Keratinocyte (primary cell): ENCODE data around the gene RIOK1.

ENCODE experiments used
- EZH2 ChIP-seq: IDR thresholded peaks from one replicate; pipeline ENCODE4 v1.6.1; 2012; ENCODE audit warnings: inconsistent platforms, mild to moderate bottlenecking, low read length, moderate library complexity
- TF ChIP-seq, protein P1 (sequence below), 3 experiments: IDR thresholded peaks in 1 of 3; conservative IDR thresholded peaks in 1 of 3; optimal IDR thresholded peaks in 1 of 3; 2 replicates in 2 of 3; 3 replicates in 1 of 3; pipeline versions ENCODE3 to v1.5.1; 2011; ENCODE audit warnings: low read length in 3 of 3, mild to moderate bottlenecking in 3 of 3, moderate library complexity in 2 of 3, control low read depth in 1 of 3, inconsistent platforms in 1 of 3; ENCODE audit not compliant: insufficient read depth in 2 of 3; ENCODE audit errors: extremely low read depth in 1 of 3

DNA sequence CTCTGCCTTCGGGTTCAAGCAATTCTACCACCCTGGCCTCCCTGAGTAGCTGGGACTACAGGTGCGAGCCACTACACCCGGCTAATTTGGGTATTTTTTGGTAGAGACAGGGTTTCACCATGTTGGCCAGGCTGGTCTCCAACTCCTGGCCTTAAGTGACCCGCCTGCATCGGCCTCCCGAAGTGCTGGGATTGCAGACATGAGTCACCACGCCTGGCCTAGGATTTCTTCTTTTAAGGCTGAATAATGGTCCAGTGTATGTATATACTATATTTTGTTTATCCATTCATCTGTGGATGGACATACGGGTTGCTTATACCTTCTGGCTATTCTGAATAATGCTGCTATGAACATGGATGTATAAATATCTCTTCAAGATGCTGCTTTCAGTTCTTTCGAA lies 17.1 kb downstream of the RIOK1 start:
- TF ChIP-seq, protein P1, sequence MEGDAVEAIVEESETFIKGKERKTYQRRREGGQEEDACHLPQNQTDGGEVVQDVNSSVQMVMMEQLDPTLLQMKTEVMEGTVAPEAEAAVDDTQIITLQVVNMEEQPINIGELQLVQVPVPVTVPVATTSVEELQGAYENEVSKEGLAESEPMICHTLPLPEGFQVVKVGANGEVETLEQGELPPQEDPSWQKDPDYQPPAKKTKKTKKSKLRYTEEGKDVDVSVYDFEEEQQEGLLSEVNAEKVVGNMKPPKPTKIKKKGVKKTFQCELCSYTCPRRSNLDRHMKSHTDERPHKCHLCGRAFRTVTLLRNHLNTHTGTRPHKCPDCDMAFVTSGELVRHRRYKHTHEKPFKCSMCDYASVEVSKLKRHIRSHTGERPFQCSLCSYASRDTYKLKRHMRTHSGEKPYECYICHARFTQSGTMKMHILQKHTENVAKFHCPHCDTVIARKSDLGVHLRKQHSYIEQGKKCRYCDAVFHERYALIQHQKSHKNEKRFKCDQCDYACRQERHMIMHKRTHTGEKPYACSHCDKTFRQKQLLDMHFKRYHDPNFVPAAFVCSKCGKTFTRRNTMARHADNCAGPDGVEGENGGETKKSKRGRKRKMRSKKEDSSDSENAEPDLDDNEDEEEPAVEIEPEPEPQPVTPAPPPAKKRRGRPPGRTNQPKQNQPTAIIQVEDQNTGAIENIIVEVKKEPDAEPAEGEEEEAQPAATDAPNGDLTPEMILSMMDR (optimal IDR thresholded peaks at IDR 0.05 in 1 of 3, IDR thresholded peaks at IDR 0.05 in 1 of 3, conservative IDR thresholded peaks at IDR 0.05 in 1 of 3; ENCODE audit: extremely low read depth in 1 of 3, insufficient read depth in 2 of 3, low read length in 3 of 3): no peak
- TF ChIP-seq EZH2: no peak
